ENCODE measurements around the gene ANXA5. TPM values are rescaled to one million over a fixed set of nuclear protein-coding genes. Genes with fewer than 3 reads are reported as not detected.
A peak's percentile ranks its signal among the peaks of the same experiment; 100 is the strongest.

Gene ANXA5
- total and polyA plus RNA-seq, 2 donors (not counting 1 experiment from before 2014, with no cell fraction given), result 42.4 to 67.8 TPM

DNA sequence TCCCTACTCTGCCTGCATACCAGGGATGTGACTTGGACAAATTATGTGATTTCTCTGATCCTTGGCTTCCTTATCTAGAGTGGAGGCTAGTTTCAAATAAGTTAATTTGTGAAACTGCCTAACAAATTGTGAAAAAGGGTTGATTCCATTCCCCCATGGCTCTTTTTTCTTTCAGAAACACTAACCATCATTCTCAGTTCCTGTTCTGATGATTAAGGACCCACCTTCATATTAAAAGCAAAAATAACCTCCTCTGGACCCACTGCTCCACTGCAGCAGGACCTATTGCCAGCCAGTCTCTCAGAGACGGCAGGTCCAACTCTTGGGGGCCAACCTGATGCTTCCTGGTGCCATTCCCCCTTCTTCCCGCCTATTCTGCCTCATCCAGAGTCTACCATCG is 4.5 kb upstream of the ANXA5 start:
- ATAC-seq (ENCODE audit: low read depth) (no peak), DNase-seq (no peak)
- Mint-ChIP-seq H3K4me3 (no peak overlapping the region), H3K27ac (no peak overlapping the region), H3K9me3 (ENCODE audit: insufficient read depth) (no peaks in the 10 kb centered on the region), H3K4me1 (peaks cover 15% of the 10 kb centered on the region), H3K27me3 (peaks cover 16% of the 10 kb centered on the region)
- no peak overlapping the region for H3K4me3 ChIP-seq (ENCODE audit: control extremely low read depth in 1 of 5, extremely low read depth in 1 of 5, insufficient read depth in 1 of 5, low read depth in 2 of 5, low read length in 4 of 5)
- H3K4me1 ChIP-seq (ENCODE audit: control insufficient read depth in 2 of 2, insufficient read depth in 2 of 2, low read length in 2 of 2), result peaks cover 7 to 9% of the 10 kb centered on the region in 2 donors
- TF ChIP-seq EZH2 (IDR thresholded peaks at IDR 0.05; ENCODE audit: borderline replicate concordance, insufficient read depth, low read depth, low read length, poor library complexity, severe bottlenecking), result no peak
- TF ChIP-seq, protein P1, sequence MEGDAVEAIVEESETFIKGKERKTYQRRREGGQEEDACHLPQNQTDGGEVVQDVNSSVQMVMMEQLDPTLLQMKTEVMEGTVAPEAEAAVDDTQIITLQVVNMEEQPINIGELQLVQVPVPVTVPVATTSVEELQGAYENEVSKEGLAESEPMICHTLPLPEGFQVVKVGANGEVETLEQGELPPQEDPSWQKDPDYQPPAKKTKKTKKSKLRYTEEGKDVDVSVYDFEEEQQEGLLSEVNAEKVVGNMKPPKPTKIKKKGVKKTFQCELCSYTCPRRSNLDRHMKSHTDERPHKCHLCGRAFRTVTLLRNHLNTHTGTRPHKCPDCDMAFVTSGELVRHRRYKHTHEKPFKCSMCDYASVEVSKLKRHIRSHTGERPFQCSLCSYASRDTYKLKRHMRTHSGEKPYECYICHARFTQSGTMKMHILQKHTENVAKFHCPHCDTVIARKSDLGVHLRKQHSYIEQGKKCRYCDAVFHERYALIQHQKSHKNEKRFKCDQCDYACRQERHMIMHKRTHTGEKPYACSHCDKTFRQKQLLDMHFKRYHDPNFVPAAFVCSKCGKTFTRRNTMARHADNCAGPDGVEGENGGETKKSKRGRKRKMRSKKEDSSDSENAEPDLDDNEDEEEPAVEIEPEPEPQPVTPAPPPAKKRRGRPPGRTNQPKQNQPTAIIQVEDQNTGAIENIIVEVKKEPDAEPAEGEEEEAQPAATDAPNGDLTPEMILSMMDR (IDR thresholded peaks at IDR 0.05), result no peak
- H3K9ac ChIP-seq (ENCODE audit: low read length), result no peak overlapping the region
- H3K27ac ChIP-seq (ENCODE audit: low read length in 2 of 2), result no peak overlapping the region
- POLR2A ChIA-PET, result no interaction called here
- 89% methylated on average over 3 of the region's 3 CpGs for WGBS (ENCODE audit: insufficient coverage)
- H4K20me1 ChIP-seq (ENCODE audit: control insufficient read depth, insufficient read depth, low read length, poor library complexity, severe bottlenecking), result no peaks in the 10 kb centered on the region
- peaks cover 0 to 12% (median 0%) of the 10 kb centered on the region in 4 experiments for H3K27me3 ChIP-seq (replicated peaks in 1 of 4; ENCODE audit: control extremely low read depth in 1 of 4, control insufficient read depth in 3 of 4, insufficient read depth in 4 of 4, low read length in 3 of 4)
- H2AFZ ChIP-seq (ENCODE audit: insufficient read depth, low read depth, low read length, poor library complexity, severe bottlenecking), result no peak overlapping the region
- CTCF ChIA-PET, result no interaction called here
- no peaks in the 10 kb centered on the region for H3K36me3 ChIP-seq (replicated peaks in 1 of 2; ENCODE audit: control extremely low read depth in 1 of 2, control insufficient read depth in 1 of 2, extremely low read depth in 1 of 2, insufficient read depth in 2 of 2, low read length in 1 of 2)
- H3K79me2 ChIP-seq (ENCODE audit: control insufficient read depth, insufficient read depth, low read length), result peaks cover 2% of the 10 kb centered on the region
- H3K9me3 ChIP-seq (ENCODE audit: control extremely low read depth in 1 of 3, control insufficient read depth in 2 of 3, insufficient read depth in 1 of 3, low read length in 2 of 3), result no peaks in the 10 kb centered on the region
- intact Hi-C loops (cut with micrococcal nuclease), result no loop called here
- H3K4me2 ChIP-seq (replicated peaks; ENCODE audit: low read depth, low read length, poor library complexity, severe bottlenecking), result no peak overlapping the region

DNA sequence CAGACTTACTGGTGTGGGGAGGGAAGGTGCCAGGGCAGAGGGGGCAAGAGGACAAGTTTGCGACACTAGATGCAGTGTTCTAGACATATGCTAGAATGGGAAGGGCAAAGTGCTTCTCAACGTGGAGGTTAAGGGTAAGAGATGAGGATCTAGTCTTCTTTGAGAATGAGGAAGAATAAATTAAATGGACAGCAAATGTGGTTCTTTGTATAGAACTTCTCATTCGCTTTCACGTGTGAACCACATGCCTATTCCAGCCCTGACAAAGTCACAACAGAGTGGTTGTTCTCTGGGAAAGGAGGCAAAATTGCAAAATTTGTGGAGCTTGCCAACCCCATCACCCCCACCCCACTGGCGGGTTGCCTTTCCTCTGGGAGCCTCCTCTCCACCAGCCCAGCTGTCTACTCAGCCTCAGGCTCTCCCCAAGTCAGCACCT is 1.5 kb upstream of the ANXA5 start:
- H3K4me1 ChIP-seq (ENCODE audit: control insufficient read depth in 2 of 2, insufficient read depth in 2 of 2, low read length in 2 of 2), result peaks cover 13 to 14% of the 10 kb centered on the region in 2 donors
- DNase-seq, result no peak
- no peak overlapping the region for H3K9ac ChIP-seq (ENCODE audit: low read length)
- H3K36me3 ChIP-seq (replicated peaks in 1 of 2; ENCODE audit: control extremely low read depth in 1 of 2, control insufficient read depth in 1 of 2, extremely low read depth in 1 of 2, insufficient read depth in 2 of 2, low read length in 1 of 2), result no peaks in the 10 kb centered on the region
- CTCF ChIA-PET, result no interaction called here
- 50% methylated on average over 2 of the region's 5 CpGs for WGBS (ENCODE audit: insufficient coverage)
- Mint-ChIP-seq H3K4me3 (peak overlapping the region; percentile 93), H3K27ac (peak overlapping the region; percentile 12), H3K27me3 (peaks cover 12% of the 10 kb centered on the region), H3K4me1 (peaks cover 30% of the 10 kb centered on the region), H3K9me3 (ENCODE audit: insufficient read depth) (no peaks in the 10 kb centered on the region)
- H2AFZ ChIP-seq (ENCODE audit: insufficient read depth, low read depth, low read length, poor library complexity, severe bottlenecking), result no peak overlapping the region
- TF ChIP-seq EZH2 (IDR thresholded peaks at IDR 0.05; ENCODE audit: borderline replicate concordance, insufficient read depth, low read depth, low read length, poor library complexity, severe bottlenecking), result no peak
- TF ChIP-seq, protein P1 (IDR thresholded peaks at IDR 0.05), result no peak
- H3K4me2 ChIP-seq (replicated peaks; ENCODE audit: low read depth, low read length, poor library complexity, severe bottlenecking), result no peak overlapping the region
- intact Hi-C loops (cut with micrococcal nuclease), result no loop called here
- H3K79me2 ChIP-seq (ENCODE audit: control insufficient read depth, insufficient read depth, low read length), result peaks cover 12% of the 10 kb centered on the region
- no peak overlapping the region for H3K27ac ChIP-seq (ENCODE audit: low read length in 2 of 2)
- no peak for ATAC-seq (ENCODE audit: low read depth)
- H3K9me3 ChIP-seq (ENCODE audit: control extremely low read depth in 1 of 3, control insufficient read depth in 2 of 3, insufficient read depth in 1 of 3, low read length in 2 of 3), result no peaks in the 10 kb centered on the region
- H4K20me1 ChIP-seq (ENCODE audit: control insufficient read depth, insufficient read depth, low read length, poor library complexity, severe bottlenecking), result peaks cover 4% of the 10 kb centered on the region
- POLR2A ChIA-PET, result no interaction called here
- no peak overlapping the region for H3K4me3 ChIP-seq (ENCODE audit: control extremely low read depth in 1 of 5, extremely low read depth in 1 of 5, insufficient read depth in 1 of 5, low read depth in 2 of 5, low read length in 4 of 5)
- H3K27me3 ChIP-seq (replicated peaks in 1 of 4; ENCODE audit: control extremely low read depth in 1 of 4, control insufficient read depth in 3 of 4, insufficient read depth in 4 of 4, low read length in 3 of 4), result peaks cover 0 to 12% (median 0%) of the 10 kb centered on the region in 4 experiments
